GM19463 (cell line): ENCODE results near the gene PILRA.
"Not testable (repeated sequence)": the region's sequence is repeated elsewhere in the genome, so short reads cannot be mapped to it uniquely, and the experiment has no call there.

Experiments
- ATAC-seq: cut with Tn5 transposase; IDR thresholded peaks from one replicate; pipeline ENCODE4 v1.9.1; 2021; ENCODE audit warnings: mild to moderate bottlenecking, moderate library complexity; ENCODE audit not compliant: unreplicated experiment

PILRA gene

GRCh38 chr7:100376066-100376465 is 2.8 kb downstream of the PILRA start:
- no peak for ATAC-seq

DNA sequence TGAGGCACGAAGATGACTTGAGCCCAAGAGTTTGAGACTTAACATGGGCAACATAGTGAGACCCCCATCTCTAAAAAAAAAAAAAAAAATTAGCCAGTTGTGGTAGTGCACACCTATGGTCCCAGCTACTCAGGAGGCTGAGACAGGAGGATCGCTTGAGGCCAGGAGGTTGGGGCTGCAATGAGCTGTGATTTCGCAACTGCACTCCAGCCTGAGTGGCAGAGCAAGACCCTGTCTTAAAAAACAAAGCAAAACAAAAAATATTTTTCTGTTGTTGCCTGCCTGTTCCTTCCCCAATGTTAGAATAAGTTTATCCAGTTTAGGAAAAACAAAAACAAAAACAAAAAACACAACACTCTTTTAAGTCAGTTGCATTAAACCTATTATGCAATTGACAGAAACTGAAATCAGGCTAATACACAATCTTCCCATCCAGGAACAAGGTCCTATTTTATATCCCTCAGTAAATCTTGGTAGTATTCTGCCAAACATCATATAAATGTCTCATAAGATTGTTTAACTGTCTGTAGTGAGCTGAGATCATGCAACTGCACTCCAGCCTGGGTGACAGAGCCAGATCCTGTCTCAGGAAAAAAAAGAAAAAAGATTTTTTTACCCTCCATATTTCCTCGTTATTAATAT is 4.9 kb downstream of the PILRA start:
- no peak for ATAC-seq

DNA sequence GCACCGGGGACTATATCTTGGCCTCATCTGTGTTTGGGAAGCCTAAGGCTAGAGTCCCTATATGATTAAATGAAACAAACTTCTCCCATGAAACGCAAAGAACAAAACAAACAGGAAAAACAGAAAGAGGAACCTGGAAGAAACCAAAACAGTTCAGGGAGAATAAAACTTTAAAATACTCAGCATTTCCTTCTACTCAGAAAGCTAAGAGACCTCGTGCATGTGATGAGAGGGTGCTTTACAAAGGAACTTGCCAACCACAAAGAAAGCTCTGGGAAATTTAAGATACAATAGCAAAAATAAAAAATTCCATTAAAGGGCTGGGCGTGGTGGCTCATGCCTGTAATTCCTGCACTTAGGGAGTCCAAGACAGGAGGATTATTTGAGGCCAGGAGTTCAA is 6.9 kb downstream of the PILRA start:
- ATAC-seq = no peak

DNA sequence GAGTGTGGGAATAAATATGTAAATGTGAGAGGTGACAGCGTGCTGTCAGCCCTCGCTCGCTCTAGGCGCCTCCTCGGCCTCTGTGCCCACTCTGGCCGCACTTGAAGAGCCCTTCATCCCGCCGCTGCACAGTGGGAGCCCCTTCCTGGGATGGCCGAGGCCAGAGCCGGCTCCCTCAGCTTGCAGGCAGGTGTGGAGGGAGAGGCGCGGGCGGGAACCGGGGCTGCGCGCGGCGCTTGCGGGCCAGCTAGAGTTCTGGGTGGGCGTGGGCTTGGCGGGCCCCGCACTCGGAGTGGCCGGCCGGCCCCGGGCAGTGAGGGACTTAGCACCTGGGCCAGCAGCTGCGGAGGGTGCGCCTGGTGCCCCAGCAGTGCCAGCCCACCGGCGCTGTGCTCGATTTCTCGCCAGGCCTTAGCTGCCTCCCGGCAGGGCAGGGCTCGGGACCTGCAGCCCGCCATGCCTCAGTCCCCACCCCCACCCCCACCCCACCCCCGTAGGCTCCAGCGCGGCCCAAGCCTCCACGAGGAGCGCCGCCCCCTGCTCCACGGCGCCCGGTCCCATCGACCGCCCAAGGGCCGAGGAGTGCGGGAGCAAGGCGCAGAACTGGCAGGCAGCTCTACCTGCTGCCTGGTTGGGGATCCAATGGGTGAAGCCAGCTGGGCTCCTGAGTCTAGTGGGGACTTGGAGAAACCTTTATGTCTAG is 8.4 kb downstream of the PILRA start:
- ATAC-seq = not testable (repeated sequence)

GRCh38 chr7:100382234-100382853 is 9.1 kb downstream of the PILRA start:
- ATAC-seq = not testable (repeated sequence)

DNA sequence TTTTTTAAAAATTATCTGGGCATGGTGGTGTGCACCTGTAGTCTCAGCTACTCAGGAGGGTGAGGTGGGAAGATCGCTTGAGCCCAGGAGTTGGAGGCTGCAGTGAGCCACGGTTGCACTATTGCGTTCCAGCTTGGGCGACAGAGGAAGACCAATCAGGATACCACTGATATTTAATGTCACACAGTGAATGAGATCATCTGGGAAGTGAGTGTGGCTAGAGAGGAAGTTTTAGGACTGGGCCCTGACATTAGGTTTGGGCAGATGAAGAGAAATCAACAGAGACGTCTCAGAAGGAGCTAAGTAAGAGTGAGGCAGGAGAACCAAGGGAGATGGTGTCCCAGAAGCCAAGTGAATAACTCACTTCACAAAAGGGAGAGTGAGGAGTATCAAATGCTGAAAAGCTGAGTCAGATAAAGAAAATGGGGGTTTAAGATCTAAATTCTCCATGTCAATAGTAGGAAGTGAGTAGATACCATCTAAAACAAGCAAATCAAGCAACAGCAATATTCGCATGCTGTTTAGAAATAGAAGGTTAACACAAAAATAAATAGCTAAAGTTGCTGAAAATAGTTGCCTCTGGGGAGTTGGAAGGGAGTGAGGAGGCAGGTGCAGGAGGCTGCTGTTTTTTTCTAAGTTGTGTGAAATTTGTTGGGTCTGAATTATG is 11.5 kb downstream of the PILRA start:
- ATAC-seq = no peak

- no peak for ATAC-seq
Measured at GRCh38 chr7:100386940-100387339, 13.7 kb downstream of the PILRA start.

DNA sequence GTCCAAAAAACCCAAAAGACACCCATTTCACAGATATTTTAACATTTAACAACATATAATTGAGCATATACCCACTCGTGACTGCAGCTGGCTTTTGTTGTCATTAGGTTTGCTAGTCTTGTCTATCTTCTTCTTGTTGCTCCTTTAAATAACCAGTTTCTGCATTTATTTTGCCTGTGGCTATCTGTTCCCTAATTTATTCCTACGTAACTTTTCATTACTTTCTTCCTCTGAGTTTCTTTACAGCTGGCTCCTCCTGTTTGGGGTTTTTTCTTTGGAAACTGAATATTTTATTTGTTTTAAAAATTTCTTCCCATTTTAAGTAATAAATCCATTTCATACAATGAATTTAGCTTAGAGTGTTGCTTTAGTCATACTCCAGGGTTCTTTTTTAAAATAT is 14.4 kb downstream of the PILRA start:
- no peak for ATAC-seq

DNA sequence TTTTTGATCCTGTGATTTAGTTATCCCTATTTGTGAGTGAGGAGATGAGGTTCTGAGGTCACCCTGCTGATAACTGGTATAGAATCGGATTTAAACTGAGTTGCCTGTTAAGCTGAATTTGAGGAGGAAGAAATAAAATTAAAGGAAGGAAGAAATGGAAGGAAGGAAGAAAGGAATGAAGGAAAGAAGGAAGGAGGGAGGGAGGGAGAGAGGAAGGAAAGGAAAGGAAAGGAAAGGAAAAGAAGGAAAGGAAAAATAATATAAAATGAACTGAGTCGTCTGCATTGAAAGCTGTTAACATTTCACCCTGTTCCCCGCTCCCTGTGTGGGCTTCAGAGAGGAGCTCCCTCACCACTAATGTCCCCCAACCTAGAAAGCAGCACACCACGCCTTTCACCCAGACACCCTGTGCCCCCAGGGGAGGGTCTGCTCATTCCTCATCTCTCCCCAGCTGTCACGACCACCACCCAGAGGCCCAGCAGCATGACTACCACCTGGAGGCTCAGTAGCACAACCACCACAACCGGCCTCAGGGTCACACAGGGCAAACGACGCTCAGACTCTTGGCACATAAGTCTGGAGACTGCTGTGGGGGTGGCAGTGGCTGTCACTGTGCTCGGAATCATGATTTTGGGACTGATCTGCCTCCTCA is 16.3 kb downstream of the PILRA start:
- ATAC-seq = no peak

DNA sequence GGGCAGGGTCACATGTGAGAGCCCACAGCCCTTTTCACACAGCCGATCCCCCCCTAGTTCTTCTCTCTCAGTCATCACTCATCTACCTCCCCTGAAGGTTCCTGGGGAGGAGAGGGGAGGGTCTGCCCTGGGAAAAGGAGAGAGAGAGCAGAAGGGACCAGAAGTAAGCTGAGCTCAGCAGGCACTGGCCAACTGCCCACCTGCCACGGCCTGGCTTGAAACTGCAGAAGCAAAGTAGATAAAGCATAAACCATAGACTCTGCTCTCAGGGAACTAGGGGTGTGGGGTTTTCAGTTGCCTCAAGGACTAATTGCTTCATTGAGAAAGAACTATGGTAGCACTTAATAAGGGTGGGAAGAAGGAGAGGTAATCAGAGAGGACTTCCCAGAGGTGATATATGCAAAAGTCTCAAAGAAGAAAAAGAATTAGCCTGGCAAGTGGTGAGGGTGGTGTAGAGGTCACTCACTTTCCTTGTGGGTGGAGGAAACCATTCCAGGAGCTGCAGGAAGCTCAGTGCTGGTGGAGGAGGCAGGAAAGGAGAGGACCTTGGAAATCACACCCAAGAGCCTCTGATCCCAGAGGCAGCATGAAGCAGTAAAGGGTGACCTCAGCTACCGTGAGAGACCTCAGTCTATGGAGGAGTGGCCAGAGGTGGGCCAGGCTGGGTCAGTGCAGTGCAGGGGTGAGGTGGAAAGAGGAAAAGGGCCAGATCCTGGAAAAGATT is 17.2 kb downstream of the PILRA start:
- no peak for ATAC-seq

- no peak for ATAC-seq
Measured at GRCh38 chr7:100393233-100393905, 20.1 kb downstream of the PILRA start.

GRCh38 chr7:100394077-100394476 is 20.8 kb downstream of the PILRA start:
- no peak for ATAC-seq

DNA sequence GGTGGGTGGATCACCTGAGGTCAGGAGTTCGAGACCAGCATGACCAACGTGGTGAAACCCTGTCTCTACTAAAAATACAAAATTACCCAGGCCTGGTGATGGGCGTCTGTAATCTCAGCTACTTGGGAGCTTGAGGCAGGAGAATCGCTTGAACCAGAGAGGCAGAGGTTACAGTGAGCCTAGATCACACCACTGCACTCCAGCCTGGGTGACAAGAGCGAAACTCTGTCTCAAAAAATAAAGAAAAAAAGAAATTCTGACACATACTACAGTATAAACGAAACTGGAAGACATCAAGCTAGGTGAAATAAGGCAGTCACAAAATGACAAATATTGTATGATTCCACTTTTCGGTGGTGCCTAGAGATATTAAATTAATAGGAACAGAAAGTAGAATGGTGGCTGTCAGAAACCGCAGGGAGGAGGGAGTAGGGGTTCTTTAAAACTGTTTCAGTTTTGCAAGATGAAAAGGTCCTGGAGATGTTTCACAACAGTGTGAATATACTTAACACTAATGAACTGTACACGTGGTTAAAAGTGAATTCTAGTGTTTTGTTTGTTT is 23.2 kb downstream of the PILRA start:
- peak; percentile 86 for ATAC-seq

GRCh38 chr7:100397315-100398081 is 24.2 kb downstream of the PILRA start:
- ATAC-seq = no peak

DNA sequence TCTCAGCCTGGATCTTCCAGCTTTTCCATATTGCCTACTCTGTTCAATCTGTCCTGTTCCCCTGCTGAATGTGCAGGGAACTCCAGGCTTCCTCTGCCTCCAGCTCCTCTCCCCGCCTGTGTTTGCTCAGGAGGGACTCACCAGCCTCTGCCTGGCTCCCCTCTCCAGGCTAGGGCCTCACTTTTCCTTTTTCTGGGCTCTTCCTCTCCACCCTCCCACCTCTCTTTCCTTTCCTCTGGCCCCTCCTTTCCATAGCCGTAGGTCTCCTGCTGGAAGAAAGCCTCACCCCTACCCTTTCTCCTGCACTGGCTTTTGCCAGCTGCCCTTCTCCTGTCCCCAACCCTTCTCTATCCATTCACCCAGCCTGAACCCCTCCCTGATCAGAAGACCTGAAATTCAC is 25.0 kb downstream of the PILRA start:
- no peak for ATAC-seq

DNA sequence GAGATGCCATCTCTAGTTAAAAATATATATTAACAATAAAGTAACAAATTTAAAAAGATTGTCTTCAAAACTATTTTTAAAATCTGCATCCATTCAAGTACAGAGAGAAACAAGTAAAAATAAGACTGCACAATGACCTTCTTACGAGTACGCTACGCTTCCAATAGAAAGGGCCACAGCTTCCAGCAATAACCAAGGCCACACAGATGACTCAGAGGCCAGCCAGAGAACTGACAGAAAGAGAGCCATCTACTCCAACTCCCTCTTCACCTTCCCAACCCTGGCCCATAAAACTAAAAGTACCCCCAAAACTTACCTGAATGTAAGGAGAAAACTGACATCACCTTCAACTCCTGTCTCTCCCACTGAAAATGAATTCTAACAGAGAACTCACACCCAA is 26.8 kb downstream of the PILRA start:
- no peak for ATAC-seq

DNA sequence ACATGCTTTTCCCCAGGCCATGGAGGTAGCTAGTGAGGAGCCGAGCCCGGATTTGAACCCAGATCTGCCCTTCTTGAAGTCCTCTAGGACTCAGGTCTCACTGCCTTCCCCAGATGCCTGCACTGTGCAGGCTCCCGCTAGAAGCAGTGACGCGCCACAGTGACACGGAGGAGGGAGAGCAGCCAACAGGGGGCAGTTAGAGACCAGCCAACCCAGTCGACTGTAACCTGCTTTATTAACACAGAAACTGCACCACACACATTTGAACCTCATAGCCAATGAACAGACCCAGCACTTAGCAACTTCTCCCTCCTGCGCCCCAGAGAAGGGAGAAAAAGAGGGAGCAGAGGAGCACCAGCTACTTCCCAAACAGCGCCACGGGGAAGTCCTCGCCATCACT is 27.4 kb downstream of the PILRA start:
- ATAC-seq = no peak

DNA sequence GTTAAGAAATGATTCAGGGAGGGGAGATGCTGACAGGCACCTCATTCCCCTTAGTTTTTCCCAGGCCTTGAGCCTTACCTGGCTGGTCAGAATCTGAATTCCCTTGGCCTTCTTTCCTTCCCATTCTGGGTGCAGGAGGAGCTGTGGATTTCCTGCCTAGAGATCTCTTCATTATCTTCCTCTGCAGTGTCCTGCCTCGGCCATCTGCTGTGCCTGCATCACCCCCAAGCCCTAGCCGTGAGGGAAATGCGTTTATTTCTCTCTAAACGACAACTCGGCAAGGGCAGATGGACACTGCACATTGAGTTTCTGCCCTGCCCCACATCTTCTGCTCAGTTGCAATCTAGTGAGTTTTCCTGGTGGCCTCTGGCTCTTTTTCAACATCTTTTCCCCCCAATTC is 28.5 kb downstream of the PILRA start:
- ATAC-seq = no peak

GRCh38 chr7:100402241-100402640 is 29.0 kb downstream of the PILRA start:
- ATAC-seq = no peak
